Kidney epithelial cell (primary cell): Measurements from ENCODE around the gene PPP4R2. TPM values are rescaled to one million over a fixed set of nuclear protein-coding genes. Genes with fewer than 3 reads are reported as not detected.

Experiments
- DNase-seq: peaks from one replicate; pipeline ENCODE4 v3.0.0-alpha.2; 2010; ENCODE audit warnings: low read depth
- H3K27me3 ChIP-seq: 2 replicates; pipeline ENCODE4 v1.6.0; 2011; ENCODE audit warnings: low read length; ENCODE audit not compliant: control insufficient read depth, insufficient read depth
- H3K36me3 ChIP-seq: 2 replicates; pipeline ENCODE4 v1.5.1; 2011; ENCODE audit warnings: low read length; ENCODE audit not compliant: control insufficient read depth, insufficient read depth
- H3K4me3 ChIP-seq: 2 replicates; pipeline ENCODE4 v1.5.1; 2011; ENCODE audit warnings: low read depth, mild to moderate bottlenecking, control low read depth, low read length
- CTCF ChIP-seq: IDR thresholded peaks from 2 replicates; pipeline ENCODE4 v1.5.1; 2011; ENCODE audit warnings: mild to moderate bottlenecking, moderate library complexity, low read length, control low read depth, inconsistent platforms; ENCODE audit not compliant: insufficient read depth, poor library complexity, severe bottlenecking
- total RNA-seq: library from RNA; depleted of rRNA; stranded (reverse); fragments of >200 nt; gene quantifications from 2 replicates; pipeline ENCODE4 v1.2.3, GENCODE V29; 2015

The PPP4R2 gene
- total RNA-seq, 1 donor from 2014 or later: 42.5 TPM

DNA sequence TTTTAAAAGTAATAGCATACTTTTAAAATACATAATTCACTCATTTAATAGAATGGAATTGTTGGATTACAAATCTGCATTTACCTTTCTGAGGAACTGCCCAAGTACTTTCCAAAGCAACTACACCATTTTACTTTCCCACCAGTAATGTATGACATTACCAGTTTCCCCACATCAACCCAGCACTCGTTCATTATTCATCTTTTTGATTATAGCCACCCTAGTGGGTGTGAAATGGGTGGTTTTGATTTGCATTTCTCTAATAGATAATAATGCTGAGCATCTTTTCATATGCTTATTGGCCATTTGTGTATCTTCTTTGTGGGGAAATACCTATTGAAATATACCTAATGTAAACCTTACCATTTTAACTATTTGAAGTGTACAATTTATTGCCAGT is 46.8 kb downstream of the PPP4R2 start:
- no peaks in the 10 kb centered on the region for H3K27me3 ChIP-seq
- DNase-seq: no peak
- H3K36me3 ChIP-seq: no peaks in the 10 kb centered on the region
- no peak overlapping the region for H3K4me3 ChIP-seq
- TF ChIP-seq CTCF: no peak

GRCh38 chr3:73045391-73045790 is 48.8 kb downstream of the PPP4R2 start:
- Histone ChIP-seq H3K4me3 (no peak overlapping the region), H3K36me3 (no peaks in the 10 kb centered on the region), H3K27me3 (no peaks in the 10 kb centered on the region)
- no peak for DNase-seq
- no peak for TF ChIP-seq CTCF

DNA sequence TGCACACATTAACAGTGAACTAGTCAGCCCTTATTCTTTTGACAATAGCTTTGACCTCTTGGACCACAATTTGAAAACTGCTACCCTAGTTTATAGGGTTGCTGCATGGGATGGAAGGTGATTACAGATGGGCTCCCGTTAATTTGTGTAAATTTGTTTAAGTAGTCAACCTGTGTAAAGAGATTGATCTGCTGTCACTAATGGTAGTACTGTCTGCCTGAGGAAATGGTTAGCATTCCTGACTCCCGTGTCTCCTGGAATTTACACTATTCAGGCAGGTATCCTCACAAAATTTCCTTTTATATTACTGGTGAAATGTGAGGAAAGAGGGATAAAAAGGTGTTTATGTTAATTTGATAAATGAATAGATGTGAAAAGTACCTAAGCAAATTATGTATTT is 49.6 kb downstream of the PPP4R2 start:
- Histone ChIP-seq H3K4me3 (no peak overlapping the region), H3K36me3 (no peaks in the 10 kb centered on the region), H3K27me3 (no peaks in the 10 kb centered on the region)
- no peak for DNase-seq
- no peak for TF ChIP-seq CTCF

DNA sequence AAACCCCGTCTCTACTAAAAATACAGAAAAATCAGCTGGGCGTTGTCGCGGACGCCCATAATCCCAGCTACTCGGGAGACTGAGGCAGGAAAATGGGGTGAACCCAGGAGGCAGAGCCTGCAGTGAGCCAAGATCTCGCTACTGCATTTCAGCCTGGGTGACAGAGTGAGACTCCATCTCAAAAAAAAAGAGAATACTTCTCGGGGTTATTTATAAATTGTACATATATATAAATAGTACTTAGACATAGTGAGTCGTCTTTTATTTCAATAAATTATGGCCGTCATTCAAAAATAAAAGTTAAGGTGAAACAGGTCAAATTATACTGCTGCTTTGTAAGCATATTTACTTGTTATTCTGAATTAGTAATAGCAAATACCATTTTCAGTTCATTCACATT is 52.7 kb downstream of the PPP4R2 start:
- no peak for DNase-seq
- no peaks in the 10 kb centered on the region for H3K27me3 ChIP-seq
- no peak overlapping the region for H3K4me3 ChIP-seq
- no peak for TF ChIP-seq CTCF
- no peaks in the 10 kb centered on the region for H3K36me3 ChIP-seq

- H3K4me3 ChIP-seq: no peak overlapping the region
- no peaks in the 10 kb centered on the region for H3K27me3 ChIP-seq
- DNase-seq: no peak
- no peak for TF ChIP-seq CTCF
- no peaks in the 10 kb centered on the region for H3K36me3 ChIP-seq
Measured at GRCh38 chr3:73052857-73053256, 56.2 kb downstream of the PPP4R2 start.

DNA sequence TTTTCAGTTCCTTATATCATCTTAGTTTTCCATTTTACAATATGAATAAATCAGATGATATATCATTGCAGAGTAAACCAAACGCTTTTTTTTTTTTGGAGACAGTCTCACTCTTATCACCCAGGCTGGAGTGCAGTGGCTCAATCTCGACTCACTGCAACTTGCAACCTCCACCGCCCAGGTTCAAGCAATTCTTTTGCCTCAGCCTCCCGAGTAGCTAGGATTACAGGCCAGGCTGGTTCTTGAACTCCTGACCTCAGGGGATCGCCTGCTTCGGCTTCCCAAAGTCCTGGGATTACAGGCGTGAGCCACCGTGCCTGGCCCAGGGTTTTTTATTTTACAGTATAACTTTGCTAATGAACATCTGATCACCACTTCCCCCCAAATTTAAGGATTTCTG is 59.0 kb downstream of the PPP4R2 start:
- no peak for TF ChIP-seq CTCF
- DNase-seq: no peak
- Histone ChIP-seq H3K36me3 (no peaks in the 10 kb centered on the region), H3K27me3 (no peaks in the 10 kb centered on the region), H3K4me3 (no peak overlapping the region)
